CD4-positive, alpha-beta T cell treated with Interferon gamma for 1 hour (primary cell): ENCODE results near the gene CKAP4.

Experiments
- DNase-seq: peaks from one replicate; pipeline ENCODE4 v3.0.0-alpha.2; 2020

The CKAP4 gene

DNA sequence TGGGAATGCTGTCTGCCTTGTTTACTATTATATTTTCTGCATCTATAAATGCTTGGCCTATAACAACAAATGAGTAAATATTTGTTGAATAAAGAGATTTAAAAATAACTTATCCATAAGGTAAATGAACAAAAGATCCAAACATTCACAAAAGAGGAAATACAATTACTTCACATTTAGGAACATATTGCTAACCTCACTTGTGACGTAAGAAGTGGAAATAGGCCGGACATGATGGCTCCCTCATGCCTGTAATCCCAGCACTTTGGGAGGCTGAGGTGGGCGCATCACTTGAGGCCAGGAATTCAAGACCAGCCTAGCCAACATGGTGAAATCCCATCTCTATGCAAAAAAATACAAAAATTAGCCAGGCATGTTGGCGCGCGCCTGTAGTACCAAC is 25.7 kb upstream of the CKAP4 start:
- DNase-seq, result no peak

DNA sequence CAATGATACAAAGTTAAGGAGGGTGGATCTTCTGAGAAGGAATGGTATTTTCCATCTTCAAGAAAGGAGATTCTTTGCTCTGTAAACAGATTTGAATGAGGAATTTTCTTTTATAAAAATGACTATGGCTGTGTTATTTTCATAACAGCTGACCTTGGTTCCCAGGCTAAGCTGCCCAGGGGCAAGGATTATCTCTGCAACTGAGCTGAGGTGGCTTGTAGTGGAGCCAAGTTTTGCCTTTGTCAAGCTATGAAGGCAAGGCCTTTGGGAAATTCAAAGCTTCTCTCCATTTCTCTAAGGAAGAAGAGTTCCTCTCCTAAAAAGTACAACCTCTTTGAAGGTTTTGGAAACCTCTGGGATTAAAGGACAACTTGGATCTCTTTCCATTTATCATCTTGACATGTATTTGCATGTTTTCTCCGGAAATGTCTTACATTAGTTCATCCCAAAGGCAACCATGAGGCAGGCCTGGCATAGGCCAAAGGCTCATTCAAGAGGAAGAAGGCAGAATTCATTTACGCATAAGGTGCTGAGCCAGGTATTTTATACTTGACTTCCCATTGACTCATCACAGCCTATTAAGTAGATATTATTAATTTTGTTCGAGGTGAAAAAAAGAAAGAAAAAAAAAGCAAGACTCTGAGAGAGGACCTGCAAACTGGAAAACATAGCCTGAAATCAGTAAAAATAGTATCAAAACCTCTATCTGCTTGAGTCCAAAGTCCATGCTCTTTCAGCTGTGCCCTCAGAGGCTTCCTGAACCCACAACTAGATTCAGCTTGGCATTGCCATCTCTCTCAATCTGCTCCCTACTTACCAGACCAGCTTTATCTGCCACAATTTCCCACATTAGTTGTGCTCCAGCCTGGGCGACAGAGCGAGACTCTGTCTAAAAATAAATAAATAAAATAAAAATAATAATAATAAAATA is 24.0 kb upstream of the CKAP4 start:
- DNase-seq, result no peak

DNA sequence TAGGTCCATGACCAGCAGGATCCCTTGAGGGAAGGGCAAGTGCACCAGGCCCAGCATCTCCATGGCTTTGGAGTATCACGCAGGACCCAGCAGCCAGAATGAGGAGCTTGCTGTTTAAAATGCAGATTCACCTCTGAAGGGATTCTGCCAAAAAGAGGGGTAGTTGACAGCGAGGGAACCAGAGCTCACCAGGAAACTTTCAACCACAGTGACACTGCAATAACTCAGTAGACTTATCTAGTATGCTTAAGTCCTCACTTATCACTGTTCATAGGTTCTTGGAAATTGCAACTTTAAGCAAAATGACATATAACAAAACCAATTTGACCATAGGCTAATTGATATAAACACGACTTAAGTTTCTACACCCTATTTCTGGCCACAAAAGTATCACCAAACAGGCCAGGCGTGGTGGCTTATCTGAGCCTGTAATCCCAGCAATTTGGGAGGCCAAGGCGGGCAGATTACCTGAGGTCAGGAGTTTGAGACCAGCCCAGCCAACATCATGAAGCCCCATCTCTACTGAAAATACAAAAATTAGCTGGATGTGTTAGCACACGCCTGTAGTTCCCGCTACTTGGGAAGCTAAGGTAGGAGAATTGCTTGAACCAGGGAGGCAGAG is 21.4 kb upstream of the CKAP4 start:
- DNase-seq, result peak; percentile 19

DNA sequence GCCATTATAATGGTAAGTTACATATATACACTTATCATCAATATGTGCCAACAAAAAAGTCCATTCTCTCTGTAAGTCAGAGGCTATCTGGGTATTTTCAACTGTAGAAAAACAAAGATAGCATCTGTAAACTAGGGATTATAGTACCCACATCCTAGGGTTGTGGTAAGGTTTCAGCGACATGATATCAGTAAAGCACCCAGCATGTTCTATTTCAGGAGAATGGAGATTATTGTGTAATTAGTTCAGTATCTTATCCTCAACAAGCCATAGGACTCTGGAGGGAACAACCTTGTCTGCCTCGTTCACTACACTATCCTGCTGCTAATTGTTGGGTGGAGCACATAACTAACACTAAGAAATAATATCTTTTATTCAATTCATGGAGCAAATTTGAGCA is 19.7 kb upstream of the CKAP4 start:
- DNase-seq, result no peak

DNA sequence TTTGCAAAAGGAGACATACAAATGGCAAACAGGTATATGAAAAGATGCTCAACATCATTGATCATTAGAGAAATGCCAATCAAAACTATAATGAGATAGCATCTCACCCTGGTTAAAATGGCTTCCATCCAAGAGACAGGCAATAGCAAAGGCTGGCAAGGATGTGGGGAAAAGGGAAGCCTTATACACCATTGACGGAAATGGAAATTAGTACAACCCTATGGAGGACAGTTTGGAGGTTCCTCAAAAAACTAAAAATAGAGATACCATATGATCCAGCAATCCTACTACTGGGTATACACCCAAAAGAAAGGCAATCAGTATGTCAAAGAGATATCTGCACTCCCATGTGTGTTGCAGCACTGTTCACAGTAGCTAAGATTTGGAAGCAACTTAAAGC is 17.3 kb upstream of the CKAP4 start:
- DNase-seq, result no peak

DNA sequence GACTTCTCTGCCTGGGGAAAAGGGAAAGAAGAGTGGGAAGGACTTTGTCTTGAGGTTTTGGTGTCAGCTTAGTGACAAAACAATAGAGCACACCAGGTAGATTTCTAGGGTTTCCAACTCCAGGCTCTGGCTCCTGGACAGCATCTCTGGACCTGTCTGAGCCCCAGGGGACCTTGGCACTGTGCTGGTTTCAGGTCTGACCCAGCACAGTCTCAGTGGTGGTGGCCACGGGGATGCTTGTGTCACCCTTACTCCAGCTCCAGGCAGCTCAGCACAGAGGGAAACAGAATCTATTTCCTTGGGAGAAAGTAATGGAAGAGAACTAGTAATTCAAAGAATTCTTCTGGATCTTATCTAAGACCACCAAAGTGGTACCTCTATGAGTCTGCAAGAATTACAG is 11.1 kb upstream of the CKAP4 start:
- no peak for DNase-seq

DNA sequence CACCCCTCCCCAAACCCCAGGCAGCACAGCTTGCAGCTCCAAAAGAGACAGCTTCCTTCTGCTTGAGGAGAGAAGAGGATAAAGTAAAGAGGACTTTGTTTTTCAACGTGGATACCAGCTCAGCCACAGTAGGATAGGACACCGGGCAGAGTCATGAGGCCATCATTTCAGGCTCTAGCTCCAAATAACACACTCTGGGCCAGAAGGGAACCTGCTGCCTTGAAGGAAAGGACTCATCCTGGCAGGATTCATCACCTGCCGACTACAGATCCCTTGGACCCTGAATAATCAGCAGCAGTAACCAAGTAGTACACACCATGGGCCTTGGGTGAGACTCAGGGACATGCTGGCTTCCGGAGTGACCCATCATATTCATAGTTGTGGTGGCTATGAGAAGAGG is 10.4 kb upstream of the CKAP4 start:
- no peak for DNase-seq

DNA sequence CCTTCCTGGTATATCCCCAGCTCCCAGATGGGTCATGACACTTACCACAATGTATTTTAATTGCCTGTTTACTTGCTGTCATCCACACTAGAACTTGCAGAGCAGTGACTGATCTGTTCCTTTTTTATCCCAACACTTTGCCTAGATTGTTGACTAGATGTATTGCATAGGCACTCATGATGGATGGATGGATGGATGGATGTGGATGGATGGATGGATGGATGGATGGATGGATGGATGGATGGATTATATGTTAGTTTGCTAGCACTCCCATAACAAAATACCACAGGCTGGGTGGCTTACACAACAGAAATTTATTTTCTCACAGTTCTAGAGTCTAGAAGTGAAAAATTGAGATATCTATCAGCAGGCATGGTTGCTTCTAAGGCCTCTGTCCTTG is 8.7 kb upstream of the CKAP4 start:
- DNase-seq, result no peak

DNA sequence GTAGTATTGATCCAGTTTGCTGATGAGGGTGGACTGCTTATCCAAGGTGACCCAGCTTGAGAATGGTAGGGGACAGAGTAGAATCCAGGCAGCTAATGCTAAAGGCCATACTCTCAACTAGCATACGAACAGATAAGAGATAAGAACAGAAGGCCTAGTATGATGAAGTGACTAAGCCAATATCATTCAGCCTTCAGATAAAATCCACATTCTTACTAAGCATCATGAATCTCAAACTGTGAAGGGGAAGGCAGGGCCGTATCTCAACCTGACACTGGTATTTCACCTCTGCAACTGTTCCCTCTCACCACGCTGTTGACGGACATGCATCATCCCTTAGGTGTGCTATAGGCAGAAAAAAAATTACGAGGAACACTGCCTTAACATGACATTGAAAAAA is 8.1 kb upstream of the CKAP4 start:
- no peak for DNase-seq

DNA sequence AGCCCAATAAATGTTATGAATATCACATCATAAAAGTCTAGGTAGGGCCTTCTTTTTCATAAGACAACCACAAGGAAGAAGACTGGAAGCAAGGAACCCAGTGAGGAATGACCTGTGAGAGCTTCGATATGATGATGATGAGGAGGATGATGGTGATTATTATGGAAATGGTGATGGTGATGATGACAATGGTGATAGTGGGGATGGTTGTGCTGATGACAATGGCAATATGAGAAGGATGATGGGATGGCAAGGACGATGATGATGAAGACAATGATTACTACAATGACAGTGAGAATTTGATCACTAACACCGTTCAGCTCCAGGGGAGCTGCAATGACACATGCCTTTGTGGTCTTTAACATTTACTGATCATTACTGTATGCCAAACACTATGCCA is 7.7 kb upstream of the CKAP4 start:
- no peak for DNase-seq

DNA sequence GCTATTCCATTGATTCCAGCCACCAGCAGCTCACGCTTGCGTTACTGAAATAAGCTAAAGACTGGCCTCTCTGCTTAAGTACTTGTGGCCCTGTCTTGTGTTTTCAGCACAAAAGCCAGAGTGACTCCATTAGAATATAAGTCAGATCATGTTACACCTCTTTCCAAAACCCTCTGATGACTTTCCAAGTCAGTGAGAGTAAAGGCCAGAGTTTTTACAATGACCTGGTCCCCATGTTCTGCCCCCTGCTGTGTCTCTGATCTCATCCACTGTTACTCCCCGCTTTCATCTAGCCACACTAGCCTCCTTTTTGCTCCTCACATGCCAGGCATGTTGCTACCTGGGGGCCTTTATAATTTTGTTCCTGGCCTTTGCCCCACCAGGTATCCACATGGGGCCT is 6.9 kb upstream of the CKAP4 start:
- DNase-seq, result no peak

DNA sequence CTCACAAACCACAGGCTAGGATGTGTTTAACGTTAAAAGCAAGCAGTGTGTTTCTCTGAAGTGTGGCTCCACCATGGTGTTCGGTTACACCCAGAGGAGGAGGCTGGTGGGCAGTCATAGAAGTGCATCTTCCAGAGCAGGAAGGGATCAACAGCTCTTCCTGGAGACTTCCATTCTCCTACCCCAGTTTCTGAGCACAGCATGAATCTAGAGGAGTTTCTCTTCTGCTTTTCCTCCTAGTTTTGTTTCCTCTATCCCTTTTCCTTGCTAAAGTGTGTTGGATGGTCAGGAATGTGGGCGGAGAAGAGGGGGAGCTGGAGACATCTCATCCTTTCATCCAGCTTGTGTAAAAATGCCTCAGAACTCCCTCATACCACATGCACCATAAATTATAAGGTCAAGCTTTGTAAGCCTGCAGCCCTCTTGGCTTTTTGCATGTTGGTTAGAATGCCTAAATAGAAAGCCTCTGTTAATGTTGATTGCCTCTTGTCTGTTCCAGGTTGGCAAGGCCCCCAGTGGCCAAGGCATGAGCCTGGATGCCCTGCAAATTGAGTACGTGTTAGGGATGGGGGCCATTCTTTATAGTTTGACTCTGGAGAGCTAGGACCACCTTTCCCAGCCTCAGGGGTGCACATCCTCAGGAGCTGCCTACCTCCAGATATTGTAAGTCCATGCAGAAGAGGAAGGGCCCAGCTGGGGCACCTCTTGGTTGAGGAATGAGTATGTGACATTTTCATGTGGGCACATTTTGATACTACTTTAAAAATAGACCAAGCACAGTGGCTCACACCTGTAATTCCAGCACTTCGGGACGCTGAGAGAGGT is 4.0 kb upstream of the CKAP4 start:
- no peak for DNase-seq

DNA sequence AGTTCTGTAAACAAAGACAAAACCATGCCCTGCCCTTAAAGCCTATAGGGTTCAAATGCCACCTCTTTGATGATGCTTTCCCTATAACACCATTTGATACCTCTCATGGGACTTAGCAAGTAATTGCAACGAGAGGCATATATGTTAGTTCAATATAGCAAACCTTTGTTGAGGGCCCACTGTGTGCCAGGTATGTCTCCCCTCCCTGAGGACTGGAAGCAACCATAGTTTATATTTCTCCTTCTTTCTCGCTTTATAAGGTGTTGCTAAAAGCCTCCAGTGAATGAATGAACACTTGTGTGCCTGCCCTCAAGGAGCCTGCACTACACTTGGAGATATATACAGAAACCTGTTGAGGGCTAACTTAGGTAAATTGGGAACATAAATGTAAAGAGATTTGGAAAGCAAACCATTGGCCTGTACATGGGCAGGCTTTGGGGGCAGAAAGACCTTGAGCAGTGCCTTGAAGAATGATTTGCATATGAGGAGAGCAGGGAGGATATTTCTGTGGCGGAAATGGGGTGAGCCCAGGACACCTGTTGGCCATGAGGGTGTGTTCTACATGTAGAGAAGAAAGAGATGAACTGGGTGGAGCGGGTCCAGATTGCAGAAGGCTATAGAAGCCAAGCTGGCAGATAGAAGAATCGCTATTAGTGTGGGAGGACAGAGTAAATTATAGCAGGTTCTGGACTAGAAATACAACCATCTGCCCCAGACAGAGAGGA is 1.8 kb upstream of the CKAP4 start:
- DNase-seq, result peak; percentile 35

DNA sequence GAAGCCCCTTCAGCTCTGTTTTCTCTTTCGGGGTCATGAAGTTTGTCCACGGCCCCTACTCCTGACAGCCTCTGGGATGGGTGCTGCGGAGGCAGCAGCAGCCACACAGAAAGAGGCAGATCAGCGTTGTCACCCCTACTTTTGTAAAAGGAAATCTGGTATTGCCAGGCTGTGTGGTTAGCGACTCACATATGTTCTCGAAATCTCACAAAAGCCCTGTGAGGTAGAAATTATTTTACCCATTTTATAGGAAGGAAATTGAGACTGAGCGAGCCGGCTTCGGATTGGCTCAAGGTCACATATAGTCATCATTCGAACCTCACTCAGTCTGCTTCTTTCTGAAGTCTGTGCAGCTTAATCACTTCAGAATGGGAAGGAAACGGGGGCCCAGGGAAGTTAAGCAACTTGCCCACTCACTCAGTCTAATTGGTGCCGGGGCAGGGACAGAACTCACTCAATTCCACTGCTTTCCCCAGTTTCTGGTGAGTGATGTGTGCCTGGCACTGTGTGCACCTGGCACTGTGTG is 1.1 kb upstream of the CKAP4 start:
- DNase-seq, result peak; percentile 62

DNA sequence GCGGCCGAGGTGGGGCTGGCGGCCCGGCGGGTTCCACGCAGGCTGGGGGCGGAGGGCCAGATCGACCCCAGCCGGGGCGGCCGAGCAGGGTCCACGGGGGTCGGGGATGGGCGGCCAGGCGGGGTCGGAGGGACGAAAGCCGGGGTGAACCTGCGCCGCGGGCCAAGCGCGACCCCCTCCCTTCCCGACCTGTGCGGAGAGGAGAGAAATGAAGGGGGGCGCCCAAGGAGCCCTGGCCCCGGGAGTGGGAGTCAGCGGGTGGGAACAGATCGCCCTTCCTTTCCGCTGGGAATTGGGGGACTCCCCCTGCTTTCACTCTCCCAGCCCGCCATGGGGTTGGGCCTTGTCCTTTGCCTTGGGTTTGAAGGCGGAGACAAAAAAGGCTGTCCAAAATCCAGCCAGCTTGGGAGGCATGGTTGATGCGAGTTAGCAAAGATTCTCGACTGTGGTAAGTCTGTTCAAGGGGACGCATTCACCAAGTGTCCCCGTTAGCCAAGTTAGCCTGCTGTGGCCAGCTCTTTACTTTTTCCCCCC is 559 bp upstream of the CKAP4 start:
- peak; percentile 32 for DNase-seq

DNA sequence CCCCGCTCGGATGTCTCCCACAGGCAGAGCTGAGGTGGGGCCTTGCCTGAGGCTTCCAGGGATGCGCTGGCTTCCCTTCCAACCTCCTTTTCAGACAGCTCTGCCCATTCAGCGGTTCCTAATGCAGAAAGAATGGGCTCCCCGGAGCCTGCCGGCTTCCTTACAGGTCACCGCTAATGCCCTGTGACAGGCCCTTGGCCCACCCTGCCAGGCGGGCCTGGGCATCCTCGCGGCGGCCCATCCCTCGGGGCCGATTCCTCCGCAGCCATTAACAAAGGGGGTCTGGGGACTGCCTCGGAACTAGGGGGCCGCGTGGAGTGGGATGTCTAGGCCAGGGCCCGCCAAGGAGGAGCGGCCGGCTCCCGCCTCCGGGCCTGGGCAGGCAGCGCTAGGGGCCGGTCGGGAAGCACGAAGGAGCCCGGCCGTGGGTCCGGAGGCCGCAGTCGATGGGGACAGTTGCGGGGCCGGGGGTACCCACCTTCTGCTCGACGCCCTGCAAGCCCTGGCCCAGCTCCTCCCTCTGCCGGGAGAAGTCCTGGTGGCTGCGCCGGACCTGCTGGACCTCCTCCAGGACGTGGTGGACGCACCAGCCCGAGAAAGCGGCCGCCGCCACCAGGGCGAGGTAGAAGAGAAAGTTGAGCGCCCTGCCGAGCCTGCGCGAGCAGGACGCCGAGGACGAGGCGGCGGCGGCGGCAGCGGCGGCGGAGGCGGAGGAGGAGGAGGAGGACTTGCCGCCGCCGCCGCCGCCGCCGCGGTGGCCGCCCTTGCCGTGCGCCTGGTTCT is 738 bp downstream of the CKAP4 start:
- DNase-seq, result peak; percentile 58

DNA sequence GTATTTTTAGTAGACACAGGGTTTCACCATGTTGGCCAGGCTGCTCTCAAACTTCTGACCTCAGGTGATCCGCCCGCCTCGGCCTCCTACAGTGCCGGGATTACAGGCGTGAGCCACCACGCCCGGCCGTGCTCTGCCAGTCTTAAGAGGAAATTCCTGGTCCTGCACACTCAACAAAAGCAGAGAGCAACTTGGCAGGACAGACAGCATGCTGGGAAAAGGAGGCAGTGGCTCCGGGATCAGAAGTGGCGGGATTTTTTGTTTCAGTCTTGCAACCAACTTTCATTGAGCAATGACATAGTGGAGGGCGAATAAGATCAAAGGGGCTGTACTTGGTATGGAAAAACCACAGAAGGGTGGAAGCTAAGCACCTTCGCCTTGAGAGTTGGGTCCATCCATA is 2.1 kb downstream of the CKAP4 start:
- no peak for DNase-seq

DNA sequence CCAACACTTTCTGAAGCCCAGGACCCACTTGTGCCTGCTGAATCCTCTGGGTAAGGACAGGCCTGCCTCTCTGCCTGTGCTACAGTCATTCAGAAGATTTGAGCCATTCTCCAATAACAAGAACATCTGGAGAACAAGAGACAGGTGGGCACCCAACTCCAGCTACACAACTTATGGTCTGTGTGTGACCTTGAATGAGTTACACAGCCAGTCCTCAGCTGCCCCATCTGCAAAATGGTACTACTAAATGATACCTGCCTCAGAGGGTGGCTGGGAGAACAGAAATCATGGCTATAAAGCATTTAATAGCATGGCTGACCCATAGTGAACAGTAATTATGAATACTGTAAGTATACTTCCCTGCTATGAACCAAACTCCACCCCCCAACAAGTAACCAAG is 4.2 kb downstream of the CKAP4 start:
- DNase-seq, result no peak

DNA sequence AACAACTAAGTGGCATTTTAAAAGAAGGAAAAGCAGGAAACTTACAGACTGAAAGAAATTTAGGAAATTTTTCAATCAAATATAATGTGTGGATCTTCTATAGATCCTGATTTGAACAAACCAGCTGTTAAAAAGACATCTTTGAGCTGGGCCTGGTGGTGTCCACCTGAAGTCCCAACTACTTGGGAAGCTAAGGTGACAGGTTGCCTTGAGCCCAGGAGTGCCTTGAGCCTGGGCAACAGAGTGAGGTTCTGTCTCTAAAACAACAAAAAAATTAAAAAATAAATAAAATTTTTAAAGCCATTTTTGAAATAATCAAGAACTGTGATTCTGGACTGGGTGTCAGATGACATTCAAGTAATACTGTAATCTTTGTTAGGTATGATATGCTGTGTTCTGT is 7.0 kb downstream of the CKAP4 start:
- no peak for DNase-seq

DNA sequence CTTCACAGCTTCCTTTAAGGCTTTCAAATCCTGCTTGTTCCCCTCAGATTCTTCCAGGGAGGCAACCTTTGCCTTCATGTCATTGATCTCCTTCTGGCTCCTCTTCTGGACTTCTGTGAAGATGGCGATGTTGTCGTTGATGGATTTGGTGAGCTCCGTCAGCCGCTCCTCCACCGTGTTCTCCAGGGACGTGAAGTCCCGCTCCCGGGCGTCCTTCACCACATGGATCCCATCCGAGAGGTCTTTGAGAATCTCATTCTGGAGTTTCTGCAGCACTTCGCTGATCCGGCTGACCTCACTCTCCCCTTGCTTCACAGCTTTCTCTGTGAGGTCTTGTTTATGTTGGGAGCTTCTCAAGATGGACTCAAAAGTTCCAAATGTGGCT is 7.9 kb downstream of the CKAP4 start:
- DNase-seq, result no peak

DNA sequence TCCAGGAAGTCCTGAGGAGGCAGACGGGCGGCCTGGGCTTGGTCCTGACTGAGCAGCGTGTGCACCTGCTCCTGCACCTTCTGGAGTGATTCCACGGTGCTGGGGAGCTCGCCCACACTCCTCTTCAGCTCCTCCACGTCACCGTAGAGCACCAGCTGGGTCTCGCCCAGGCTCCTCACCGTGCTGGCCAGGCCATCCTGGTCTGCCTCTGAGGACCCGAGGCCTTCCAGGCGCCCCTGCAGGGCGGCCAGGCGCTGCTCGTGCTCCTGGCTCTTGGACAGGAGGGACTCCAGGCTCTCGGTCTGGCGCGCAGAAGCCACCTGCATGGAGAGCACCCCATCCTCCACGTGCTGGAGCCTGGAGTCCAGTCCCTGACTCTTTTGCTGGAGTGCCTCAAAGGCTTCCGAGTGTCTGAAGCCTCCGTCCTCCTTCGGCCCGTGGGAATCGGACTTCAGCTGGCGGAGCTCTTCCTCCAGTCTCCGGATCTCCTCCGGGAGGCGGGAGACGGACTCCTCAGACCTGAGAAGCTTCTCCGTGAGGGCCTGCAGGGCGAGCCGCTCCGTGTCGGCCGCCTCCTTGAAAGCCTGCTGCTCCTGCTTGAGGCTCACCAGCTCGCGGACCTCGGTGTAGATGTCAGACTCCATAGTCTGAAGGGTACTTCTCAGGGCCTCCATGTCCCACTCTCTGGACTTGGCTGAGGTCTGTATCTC is 8.4 kb downstream of the CKAP4 start:
- no peak for DNase-seq
